ENCODE results near the gene SNAPIN. TPM values are rescaled to one million over a fixed set of nuclear protein-coding genes. Genes with fewer than 3 reads are reported as not detected.

Gene SNAPIN
- polyA plus RNA-seq, 1 of the 3 experiments (the other 2 are of a cell fraction) = 57.6 TPM

GRCh38 chr1:153635872-153636271 lies 22.6 kb upstream of the SNAPIN start:
- Histone ChIP-seq H3K9me2 (no peaks in the 10 kb centered on the region), H4K20me1 (ENCODE audit: insufficient read depth) (peaks cover 3% of the 10 kb centered on the region; the same call in 1 of the 2 replicates), H3K27ac (ENCODE audit: low read depth in 2 of 2, low read length in 1 of 2) (no peak overlapping the region), H3K4me3 (ENCODE audit: low read depth in 2 of 2, low read length in 1 of 2) (peak overlapping the region in 1 of 2 experiments; percentile 97; a peak in 2 of 4 replicates), H3K79me2 (ENCODE audit: insufficient read depth) (peaks cover 66% of the 10 kb centered on the region), H3F3A (replicated peaks; ENCODE audit: insufficient read depth) (peaks cover 24% of the 10 kb centered on the region), H3K4me1 (ENCODE audit: control insufficient read depth in 1 of 2, insufficient read depth in 2 of 2, low read depth in 1 of 2, low read length in 1 of 2) (no peaks in the 10 kb centered on the region; a peak in 1 of 4 replicates), H3K27me3 (ENCODE audit: insufficient read depth) (no peaks in the 10 kb centered on the region), H2AFZ (ENCODE audit: low read depth) (no peak overlapping the region), H3K9ac (no peak overlapping the region), H3K36me3 (replicated peaks in 1 of 2; ENCODE audit: control insufficient read depth in 1 of 2, insufficient read depth in 2 of 2, low read length in 1 of 2) (peaks cover 40 to 55% of the 10 kb centered on the region in 2 experiments), H3K9me3 (no peaks in the 10 kb centered on the region), H3K4me2 (peak overlapping the region; percentile 88)
- POLR2A ChIA-PET = interaction anchor here (2.6 kb wide), 1 partner anchor 11 kb away, joined by 32 read pairs; no protein-coding TSS in a partner anchor
- no peak for TF ChIP-seq TCF12 (IDR thresholded peaks at IDR 0.05)
- TF ChIP-seq TEAD4 (IDR thresholded peaks at IDR 0.05; ENCODE audit: borderline replicate concordance, insufficient read depth) = no peak
- TF ChIP-seq, protein P1, sequence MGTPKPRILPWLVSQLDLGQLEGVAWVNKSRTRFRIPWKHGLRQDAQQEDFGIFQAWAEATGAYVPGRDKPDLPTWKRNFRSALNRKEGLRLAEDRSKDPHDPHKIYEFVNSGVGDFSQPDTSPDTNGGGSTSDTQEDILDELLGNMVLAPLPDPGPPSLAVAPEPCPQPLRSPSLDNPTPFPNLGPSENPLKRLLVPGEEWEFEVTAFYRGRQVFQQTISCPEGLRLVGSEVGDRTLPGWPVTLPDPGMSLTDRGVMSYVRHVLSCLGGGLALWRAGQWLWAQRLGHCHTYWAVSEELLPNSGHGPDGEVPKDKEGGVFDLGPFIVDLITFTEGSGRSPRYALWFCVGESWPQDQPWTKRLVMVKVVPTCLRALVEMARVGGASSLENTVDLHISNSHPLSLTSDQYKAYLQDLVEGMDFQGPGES (IDR thresholded peaks at IDR 0.05; ENCODE audit: low read depth, low read length) = no peak
- no peak for TF ChIP-seq NFIC (IDR thresholded peaks at IDR 0.05; ENCODE audit: borderline replicate concordance)
- TF ChIP-seq, protein P2, sequence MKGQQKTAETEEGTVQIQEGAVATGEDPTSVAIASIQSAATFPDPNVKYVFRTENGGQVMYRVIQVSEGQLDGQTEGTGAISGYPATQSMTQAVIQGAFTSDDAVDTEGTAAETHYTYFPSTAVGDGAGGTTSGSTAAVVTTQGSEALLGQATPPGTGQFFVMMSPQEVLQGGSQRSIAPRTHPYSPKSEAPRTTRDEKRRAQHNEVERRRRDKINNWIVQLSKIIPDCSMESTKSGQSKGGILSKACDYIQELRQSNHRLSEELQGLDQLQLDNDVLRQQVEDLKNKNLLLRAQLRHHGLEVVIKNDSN (IDR thresholded peaks at IDR 0.05; ENCODE audit: borderline replicate concordance, low read depth) = no peak
- TF ChIP-seq SMC3 (IDR thresholded peaks at IDR 0.05; ENCODE audit: low read depth, low read length) = no peak
- no peak for TF ChIP-seq REST (IDR thresholded peaks at IDR 0.05; ENCODE audit: low read depth, low read length)
- TF ChIP-seq FOSL2 (IDR thresholded peaks at IDR 0.05; ENCODE audit: borderline replicate concordance, low read depth) = no peak
- no peak for TF ChIP-seq MEF2A (IDR thresholded peaks at IDR 0.05; ENCODE audit: borderline replicate concordance, low read depth)
- TF ChIP-seq NRF1 (IDR thresholded peaks at IDR 0.05; ENCODE audit: low read depth, low read length) = no peak
- no peak for TF ChIP-seq FOXJ3 (CRISPR knock-in tag; IDR thresholded peaks at IDR 0.05)
- TF ChIP-seq, protein P3, sequence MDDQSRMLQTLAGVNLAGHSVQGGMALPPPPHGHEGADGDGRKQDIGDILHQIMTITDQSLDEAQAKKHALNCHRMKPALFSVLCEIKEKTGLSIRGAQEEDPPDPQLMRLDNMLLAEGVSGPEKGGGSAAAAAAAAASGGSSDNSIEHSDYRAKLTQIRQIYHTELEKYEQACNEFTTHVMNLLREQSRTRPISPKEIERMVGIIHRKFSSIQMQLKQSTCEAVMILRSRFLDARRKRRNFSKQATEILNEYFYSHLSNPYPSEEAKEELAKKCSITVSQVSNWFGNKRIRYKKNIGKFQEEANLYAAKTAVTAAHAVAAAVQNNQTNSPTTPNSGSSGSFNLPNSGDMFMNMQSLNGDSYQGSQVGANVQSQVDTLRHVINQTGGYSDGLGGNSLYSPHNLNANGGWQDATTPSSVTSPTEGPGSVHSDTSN (IDR thresholded peaks at IDR 0.05) = no peak
- CTCF ChIA-PET = interaction anchor here (2.1 kb wide), 1 partner anchor 125 kb away, joined by 11 read pairs; no protein-coding TSS in a partner anchor
- WGBS (ENCODE audit: low lambda C conversion rate) = 74% methylated on average over 7 of the region's 7 CpGs
- DNase-seq = no peak
